SK-N-MC (cell line): Measurements from ENCODE around the gene NIM1K.

Experiments
- EZH2 ChIP-seq: fragments of 200-600 bp; sonication (generic); IDR thresholded peaks from one replicate; pipeline ENCODE4 v1.6.1; 2017; ENCODE audit warnings: antibody characterized with exemption
- FOXP2 ChIP-seq: optimal IDR thresholded peaks from 2 replicates; pipeline ENCODE3; 2011; ENCODE audit warnings: mild to moderate bottlenecking, moderate library complexity; ENCODE audit not compliant: insufficient read depth; ENCODE audit errors: extremely low read length, control extremely low read depth

DNA sequence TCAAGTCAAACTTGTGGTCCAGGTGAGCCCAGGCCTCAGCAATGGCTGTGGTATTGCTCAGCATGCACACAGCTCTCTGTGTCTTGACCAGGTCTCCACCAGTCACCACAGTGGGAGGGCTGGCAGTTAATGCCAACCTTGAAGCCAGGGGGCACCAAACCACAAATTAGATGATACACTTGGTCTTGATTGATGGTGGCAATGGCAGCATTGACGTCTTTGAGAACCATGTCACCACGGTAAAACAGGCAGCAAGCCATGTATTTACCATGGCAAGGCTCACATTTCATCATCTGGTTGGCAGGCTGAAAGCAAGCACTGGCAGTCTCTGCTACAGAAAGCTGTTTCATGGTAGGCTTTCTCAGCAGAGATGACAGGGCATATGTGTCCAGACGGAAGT is 40.0 kb downstream of the NIM1K start:
- TF ChIP-seq FOXP2 (no peak), EZH2 (no peak)
